ENCODE data around the gene GHRL. TPM values are rescaled to one million over a fixed set of nuclear protein-coding genes. Genes with fewer than 3 reads are reported as not detected.
"Not testable (repeated sequence)": the region's sequence is repeated elsewhere in the genome, so short reads cannot be mapped to it uniquely, and the experiment has no call there.

The GHRL gene
- total RNA-seq, 1 experiment from 2014 or later = not detected

- DNase-seq (ENCODE audit: low read depth) = peak; percentile 25
Measured at GRCh38 chr3:10299175-10299574, 6.4 kb upstream of the GHRL start.

- DNase-seq (ENCODE audit: low read depth) = not testable (repeated sequence)
Measured at GRCh38 chr3:10298064-10298463, 5.3 kb upstream of the GHRL start.

- DNase-seq (ENCODE audit: low read depth) = no peak
Measured at GRCh38 chr3:10294030-10294586, 1.4 kb upstream of the GHRL start.

- no peak for DNase-seq (ENCODE audit: low read depth)
Measured at GRCh38 chr3:10291641-10292040, 1.1 kb downstream of the GHRL start.

- no peak for DNase-seq (ENCODE audit: low read depth)
Measured at GRCh38 chr3:10290481-10291176, 2.1 kb downstream of the GHRL start.

- no peak for DNase-seq (ENCODE audit: low read depth)
Measured at GRCh38 chr3:10289787-10290355, 2.9 kb downstream of the GHRL start.

GRCh38 chr3:10289077-10289476, 3.7 kb downstream of the GHRL start:
- DNase-seq (ENCODE audit: low read depth) = no peak

- DNase-seq (ENCODE audit: low read depth) = no peak
Measured at GRCh38 chr3:10288575-10288960, 4.2 kb downstream of the GHRL start.

- no peak for DNase-seq (ENCODE audit: low read depth)
Measured at GRCh38 chr3:10287936-10288574, 4.7 kb downstream of the GHRL start.

GRCh38 chr3:10286596-10287295, 6.0 kb downstream of the GHRL start:
- DNase-seq (ENCODE audit: low read depth) = peak; percentile 53

- no peak for DNase-seq (ENCODE audit: low read depth)
Measured at GRCh38 chr3:10286133-10286524, 6.6 kb downstream of the GHRL start.

GRCh38 chr3:10285272-10286132, 7.2 kb downstream of the GHRL start:
- DNase-seq (ENCODE audit: low read depth) = no peak

- DNase-seq (ENCODE audit: low read depth) = no peak
Measured at GRCh38 chr3:10284496-10284895, 8.3 kb downstream of the GHRL start.

GRCh38 chr3:10283638-10284037, 9.1 kb downstream of the GHRL start:
- no peak for DNase-seq (ENCODE audit: low read depth)

GRCh38 chr3:10281951-10282350, 10.8 kb downstream of the GHRL start:
- DNase-seq (ENCODE audit: low read depth) = no peak

GRCh38 chr3:10280571-10280970, 12.2 kb downstream of the GHRL start:
- DNase-seq (ENCODE audit: low read depth) = no peak

- DNase-seq (ENCODE audit: low read depth) = no peak
Measured at GRCh38 chr3:10280177-10280529, 12.6 kb downstream of the GHRL start.

GRCh38 chr3:10279384-10280176, 13.2 kb downstream of the GHRL start:
- no peak for DNase-seq (ENCODE audit: low read depth)

- no peak for DNase-seq (ENCODE audit: low read depth)
Measured at GRCh38 chr3:10278501-10278900, 14.2 kb downstream of the GHRL start.

GRCh38 chr3:10277115-10277625, 15.6 kb downstream of the GHRL start:
- no peak for DNase-seq (ENCODE audit: low read depth)
